H1 (cell line): Measurements from ENCODE around the gene ZNF407. TPM values are rescaled to one million over a fixed set of nuclear protein-coding genes. Genes with fewer than 3 reads are reported as not detected.

Source experiments
- BACH1 ChIP-seq: IDR thresholded peaks from 2 replicates; pipeline ENCODE4 v1.6.1; 2012; ENCODE audit warnings: low read length, improper control_type of control experiment
- EGR1 ChIP-seq: IDR thresholded peaks from 2 replicates; pipeline ENCODE4 v1.6.1; 2011; ENCODE audit warnings: low read depth, low read length, borderline replicate concordance
- EZH2 ChIP-seq: fragments of 200-600 bp; sonication (generic); IDR thresholded peaks from 2 replicates; pipeline ENCODE4 v1.7.1; 2012; ENCODE audit warnings: low read depth, mild to moderate bottlenecking, moderate library complexity, low read length, inconsistent platforms; ENCODE audit not compliant: severe bottlenecking
- GTF2F1 ChIP-seq: IDR thresholded peaks from 2 replicates; pipeline ENCODE4 v1.6.1; 2012; ENCODE audit warnings: low read depth, low read length, improper control_type of control experiment, borderline replicate concordance
- POLR2A ChIP-seq, 2 experiments: IDR thresholded peaks; 1 replicate in 1 of 2; 2 replicates in 1 of 2; pipeline ENCODE4 v1.6.1; 2011; ENCODE audit warnings: low read depth in 2 of 2, low read length in 2 of 2, mild to moderate bottlenecking in 2 of 2; ENCODE audit errors: control extremely low read depth in 1 of 2
- POU5F1 ChIP-seq: IDR thresholded peaks from 2 replicates; pipeline ENCODE4 v1.6.1; 2011; ENCODE audit warnings: low read depth, mild to moderate bottlenecking, low read length, moderate library complexity
- RAD21 ChIP-seq, 2 experiments: IDR thresholded peaks in 1 of 2; conservative IDR thresholded peaks in 1 of 2; 2 replicates each; pipeline ENCODE4 v1.6.1; 2011; ENCODE audit warnings: low read depth in 2 of 2, low read length in 2 of 2, improper control_type of control experiment in 1 of 2, inconsistent platforms in 1 of 2, mild to moderate bottlenecking in 1 of 2, moderate library complexity in 1 of 2
- RNF2 ChIP-seq: fragments of 200-900, 300-1000 bp; sonication (generic); IDR thresholded peaks from 2 replicates; pipeline ENCODE4 v1.7.1; 2016; ENCODE audit warnings: borderline replicate concordance, low read depth, mild to moderate bottlenecking, antibody characterized with exemption, low read length; ENCODE audit not compliant: poor library complexity, severe bottlenecking; ENCODE audit errors: missing control alignments
- SAP30 ChIP-seq: fragments of 300-600 bp; sonication (generic); IDR thresholded peaks from 2 replicates; pipeline ENCODE4 v1.7.1; 2012; ENCODE audit warnings: low read length, moderate library complexity, mild to moderate bottlenecking, inconsistent platforms; ENCODE audit not compliant: insufficient read depth, insufficient replicate concordance
- SIRT6 ChIP-seq: IDR thresholded peaks from one replicate; pipeline ENCODE4 v1.7.1; 2012; ENCODE audit warnings: low read length, inconsistent platforms
- SP4 ChIP-seq: IDR thresholded peaks from 2 replicates; pipeline ENCODE4 v1.6.1; 2012; ENCODE audit warnings: low read length, inconsistent platforms
- TBP ChIP-seq: IDR thresholded peaks from 2 replicates; pipeline ENCODE4 v1.6.1; 2011; ENCODE audit warnings: low read depth, low read length, improper control_type of control experiment
- TEAD4 ChIP-seq: IDR thresholded peaks from 2 replicates; pipeline ENCODE4 v1.6.1; 2012; ENCODE audit warnings: low read depth, low read length, inconsistent platforms, mixed read lengths
- polyA plus RNA-seq, 7 experiments: library from polyadenylated mRNA; depleted of rRNA in 3 of 7; stranded (reverse) in 5 of 7; unstranded in 2 of 7; fragments of >200 nt in 5 of 7; fragments of 200-250 nt in 2 of 7; gene quantifications; 1 replicate in 5 of 7; 2 replicates in 1 of 7; 4 replicates in 1 of 7; pipeline versions ENCODE4 v1.2.1 to v1.2.3, GENCODE V29; 2011 to 2013; ENCODE audit warnings: missing spikeins in 2 of 7, mixed read lengths in 2 of 7
- total RNA-seq: library from RNA; stranded (reverse); fragmentation: NEBNext Ultra II Directional; extraction: Animal tissue kit (Norgen Biotek cat#: 25700); gene quantifications from 2 replicates; pipeline ENCODE4 v1.2.1, GENCODE V29; 2021
- TF ChIP-seq, protein P1 (sequence below): IDR thresholded peaks from 2 replicates; pipeline ENCODE4 v1.6.1; 2012; ENCODE audit warnings: inconsistent platforms

The ZNF407 gene
- total and polyA plus RNA-seq, 2 of the 8 experiments (the other 6 are each of a cell fraction or from before 2014, with no cell fraction given), result 1.5 to 6.8 TPM

DNA sequence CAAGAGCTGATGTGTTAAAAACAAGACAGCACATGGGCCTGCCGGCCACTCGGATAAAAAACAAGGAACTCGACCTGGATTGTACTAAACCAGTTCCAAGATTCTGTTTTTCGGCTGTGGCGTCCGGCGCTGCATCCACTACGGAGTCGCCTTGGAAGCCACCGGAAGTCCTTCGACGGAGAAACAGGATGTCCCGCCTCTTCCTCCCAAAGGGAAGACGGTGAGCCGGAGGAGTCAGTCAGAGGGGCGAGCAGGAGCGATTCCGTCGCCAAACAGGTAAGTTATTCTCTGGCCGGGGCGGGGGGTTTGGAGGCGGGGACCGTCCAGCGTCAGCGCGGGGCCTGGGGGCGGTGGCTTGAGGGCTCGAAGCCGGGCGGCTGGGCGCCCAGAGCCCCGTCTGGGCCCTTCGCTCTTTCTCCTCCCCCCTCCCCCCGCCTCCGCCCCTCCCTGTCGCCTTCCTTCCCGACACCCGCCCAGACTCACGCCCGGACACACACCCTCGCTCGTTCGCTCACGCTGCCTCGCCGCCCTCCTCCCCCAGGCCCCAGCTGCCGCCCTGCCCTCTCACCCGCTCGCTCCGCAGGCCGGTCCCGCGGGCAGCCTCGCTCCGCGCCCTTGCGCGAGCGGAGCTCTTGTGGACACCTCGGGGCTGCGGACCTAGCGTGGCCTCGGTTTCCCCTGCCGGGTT, at the start of gene ZNF407 (continued):
- TF ChIP-seq TBP (peak; percentile 62), EZH2 (no peak), POU5F1 (no peak), SAP30 (peak; percentile 11), BACH1 (no peak), SP4 (no peak), POLR2A (IDR thresholded peaks at IDR 0.05; ENCODE audit: control extremely low read depth in 1 of 2, low read depth in 2 of 2, low read length in 2 of 2) (peak; percentile 35 to 80), EGR1 (0 out of 2 replicates have a peak, but pooled peaks have one; percentile 25), RNF2 (no peak), RAD21 (IDR thresholded peaks at IDR 0.05 in 1 of 2, conservative IDR thresholded peaks at IDR 0.05 in 1 of 2; ENCODE audit: low read depth in 2 of 2, low read length in 2 of 2) (no peak), TEAD4 (no peak), SIRT6 (no peak), GTF2F1 (no peak)
- TF ChIP-seq, protein P1, sequence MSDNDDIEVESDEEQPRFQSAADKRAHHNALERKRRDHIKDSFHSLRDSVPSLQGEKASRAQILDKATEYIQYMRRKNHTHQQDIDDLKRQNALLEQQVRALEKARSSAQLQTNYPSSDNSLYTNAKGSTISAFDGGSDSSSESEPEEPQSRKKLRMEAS, result 0 out of 2 replicates have a peak, but pooled peaks have one; percentile 30
